A549 (cell line): ENCODE measurements around the gene ZNF227. TPM values are rescaled to one million over a fixed set of nuclear protein-coding genes. Genes with fewer than 3 reads are reported as not detected.

Experiments used
- ATAC-seq, 2 experiments: fragments of 200-7000 bp in 1 of 2; fragments of >200 bp in 1 of 2; cut with Nextera tagmentation in 1 of 2; cut with Tn5 transposase in 1 of 2; 3 replicates each; pipeline versions ENCODE4 v1.8.0 to v1.9.1; 2018 to 2020; ENCODE audit warnings: mild to moderate bottlenecking in 1 of 2, moderate library complexity in 1 of 2
- CTCF ChIA-PET: fragments of 300-600 bp; sonication (Branson Sonifier 250); formaldehyde crosslinking; extraction: SDS; loops from one replicate; lab custom pipeline; 2021; ENCODE audit warnings: antibody characterized with exemption, inconsistent platforms; lab: Yijun Ruan, JAX
- POLR2A ChIA-PET: fragments of 350-600 bp; formaldehyde crosslinking; extraction: SDS; loops from one replicate; lab custom pipeline; 2021; ENCODE audit warnings: antibody characterized with exemption, inconsistent platforms; lab: Yijun Ruan, JAX
- DNase-seq, 2 experiments: peaks; one replicate each; pipeline versions ENCODE4 v3.0.0 to v3.0.0-alpha.2; 2011 to 2016; ENCODE audit warnings: low read depth in 1 of 2, low spot score in 1 of 2
- FAIRE-seq: peaks from 2 replicates; lab custom pipeline; 2011; peaks lifted over from hg19 to GRCh38; lab: Jason Lieb, UNC
- H3K27ac ChIP-seq, 2 experiments: fragments of >200 bp; sonication (Bioruptor Twin); formaldehyde crosslinking; 3 replicates each; pipeline ENCODE4 v1.5.1; 2016 to 2017
- H3K4me1 ChIP-seq: fragments of >200 bp; sonication (Bioruptor Twin); formaldehyde crosslinking; 3 replicates; pipeline ENCODE4 v1.6.1; 2016
- H3K4me2 ChIP-seq: fragments of >200 bp; sonication (Bioruptor Twin); formaldehyde crosslinking; 3 replicates; pipeline ENCODE4 v1.6.1; 2016
- H3K4me3 ChIP-seq: fragments of >200 bp; sonication (Bioruptor Twin); formaldehyde crosslinking; 3 replicates; pipeline ENCODE4 v1.5.1; 2016
- H3K9me3 ChIP-seq: fragments of >200 bp; sonication (Bioruptor Twin); formaldehyde crosslinking; 3 replicates; pipeline ENCODE4 v1.6.1; 2016
- ESRRA ChIP-seq: fragments of 150-350 bp; IDR thresholded peaks from 2 replicates; pipeline ENCODE4 v1.6.1; 2014; ENCODE audit warnings: mild to moderate bottlenecking, low read length, borderline replicate concordance
- FOSL2 ChIP-seq, 2 experiments: fragments of 450-650 bp in 1 of 2; fragments of >200 bp in 1 of 2; sonication (Bioruptor Twin) in 1 of 2; formaldehyde crosslinking; IDR thresholded peaks; 2 replicates each; pipeline versions ENCODE4 v1.5.0 to v1.6.1; 2016 to 2020; ENCODE audit warnings: mild to moderate bottlenecking in 1 of 2, moderate library complexity in 1 of 2
- GATA3 ChIP-seq: IDR thresholded peaks from 2 replicates; pipeline ENCODE4 v1.6.1; 2012; ENCODE audit warnings: borderline replicate concordance
- HMGXB4 ChIP-seq: fragments of 250-450 bp; sonication (Bioruptor Pico); IDR thresholded peaks from 2 replicates; pipeline ENCODE4 v1.5.0; 2021; ENCODE audit warnings: mild to moderate bottlenecking, moderate library complexity, borderline replicate concordance
- HOXB5 ChIP-seq: fragments of 250-450 bp; sonication (Bioruptor Pico); IDR thresholded peaks from 2 replicates; pipeline ENCODE4 v1.5.0; 2020; ENCODE audit warnings: mild to moderate bottlenecking, moderate library complexity
- JUN ChIP-seq, 2 experiments: fragments of >200 bp; sonication (Bioruptor Twin); formaldehyde crosslinking; IDR thresholded peaks; 2 replicates in 1 of 2; 3 replicates in 1 of 2; pipeline ENCODE4 v1.6.1; 2016 to 2017
- MAFK ChIP-seq: fragments of 450-650 bp; IDR thresholded peaks from 2 replicates; pipeline ENCODE4 v1.6.1; 2014; ENCODE audit not compliant: partially characterized antibody
- MAX ChIP-seq: IDR thresholded peaks from 2 replicates; pipeline ENCODE4 v1.6.1; 2012
- MYC ChIP-seq: IDR thresholded peaks from 2 replicates; pipeline ENCODE4 v1.6.1; 2012; ENCODE audit warnings: mild to moderate bottlenecking, inconsistent platforms, low read length, improper control_type of control experiment, borderline replicate concordance
- RAD21 ChIP-seq, 2 experiments: fragments of >200 bp in 1 of 2; sonication (Bioruptor Twin) in 1 of 2; formaldehyde crosslinking in 1 of 2; IDR thresholded peaks in 1 of 2; conservative IDR thresholded peaks in 1 of 2; 2 replicates in 1 of 2; 3 replicates in 1 of 2; pipeline ENCODE4 v1.6.1; 2012 to 2018; ENCODE audit warnings: inconsistent platforms in 1 of 2
- REST ChIP-seq: fragments of 200-600 bp; sonication (generic); IDR thresholded peaks from 2 replicates; pipeline ENCODE4 v1.6.1; 2016; ENCODE audit warnings: antibody characterized with exemption, mild to moderate bottlenecking, moderate library complexity
- SMC3 ChIP-seq: fragments of >200 bp; sonication (Bioruptor Twin); formaldehyde crosslinking; IDR thresholded peaks from 3 replicates; pipeline ENCODE4 v1.6.1; 2018; ENCODE audit warnings: inconsistent platforms
- TFCP2L1 ChIP-seq: fragments of 250-450 bp; sonication (Bioruptor Pico); IDR thresholded peaks from 2 replicates; pipeline ENCODE4 v1.5.0; 2021; ENCODE audit warnings: mild to moderate bottlenecking
- TP53 ChIP-seq: fragments of 250-450 bp; sonication (Bioruptor Pico); IDR thresholded peaks from 2 replicates; pipeline ENCODE4 v1.5.0; 2021; ENCODE audit warnings: mild to moderate bottlenecking, moderate library complexity
- ZFP36 ChIP-seq: fragments of 450-650 bp; IDR thresholded peaks from 2 replicates; pipeline ENCODE4 v1.6.1; 2014; ENCODE audit warnings: borderline replicate concordance; ENCODE audit not compliant: partially characterized antibody
- WGBS: methylation state at CpG from one replicate; pipeline ENCODE4 v1.1.6; 2017; ENCODE audit errors: missing lambda C conversion rate; 5-methylcytosine and 5-hydroxymethylcytosine counted together
- polyA plus RNA-seq, 4 experiments: library from polyadenylated mRNA; depleted of rRNA in 3 of 4; stranded (reverse); fragments of >200 nt; fragmentation: RNase III in 1 of 4; extraction: RNeasy Plus Mini Kit Qiagen cat#74134 plus additional on column Dnase treatment in 1 of 4; gene quantifications; 2 replicates in 3 of 4; 3 replicates in 1 of 4; pipeline ENCODE4 v1.2.3, GENCODE V29; 2011 to 2017

ZNF227 gene
- polyA plus RNA-seq, 2 of the 4 experiments (the other 2 are of a cell fraction), result 10.1 to 17.1 TPM

GRCh38 chr19:44255705-44256411, 43.5 kb downstream of the ZNF227 start:
- Histone ChIP-seq H3K4me1 (0 out of 3 replicates have a peak, but pooled peaks cover 2% of the 10 kb centered on the region), H3K4me2 (no peak overlapping the region), H3K9me3 (peaks cover 84% of the 10 kb centered on the region), H3K27ac (no peak overlapping the region), H3K4me3 (no peak overlapping the region)
- ATAC-seq, result no peak
- POLR2A ChIA-PET, result no interaction called here
- no peak for FAIRE-seq
- no peak for DNase-seq
- CTCF ChIA-PET, result no interaction called here
- TF ChIP-seq RAD21 (conservative IDR thresholded peaks at IDR 0.05 in 1 of 2, IDR thresholded peaks at IDR 0.05 in 1 of 2) (no peak), HMGXB4 (CRISPR knock-in tag) (no peak), MYC (no peak), ZFP36 (no peak), TP53 (CRISPR knock-in tag) (no peak), GATA3 (no peak), JUN (IDR thresholded peaks at IDR 0.05) (no peak), REST (no peak), ESRRA (no peak), MAX (no peak), FOSL2 (IDR thresholded peaks at IDR 0.05) (no peak), FOSL2 (CRISPR knock-in tag; IDR thresholded peaks at IDR 0.05) (no peak), SMC3 (no peak), TFCP2L1 (no peak)

GRCh38 chr19:44258136-44258535, 45.8 kb downstream of the ZNF227 start:
- ATAC-seq (no peak), FAIRE-seq (peak; percentile 39), DNase-seq (no peak)
- no peak overlapping the region for H3K27ac ChIP-seq
- peaks cover 68% of the 10 kb centered on the region for H3K9me3 ChIP-seq
- ChIA-PET POLR2A (no interaction called here), CTCF (no interaction called here)
- no peak overlapping the region for H3K4me3 ChIP-seq
- no peak overlapping the region for H3K4me2 ChIP-seq
- 0 out of 3 replicates have a peak, but pooled peaks cover 2% of the 10 kb centered on the region for H3K4me1 ChIP-seq
- 37% methylated on average over 1 of the region's 1 CpG for WGBS
- TF ChIP-seq HOXB5 (CRISPR knock-in tag) (no peak), MAFK (peak; percentile 96), HMGXB4 (CRISPR knock-in tag) (no peak)
